ENCODE measurements around the gene SUGCT. TPM values are rescaled to one million over a fixed set of nuclear protein-coding genes. Genes with fewer than 3 reads are reported as not detected.

The SUGCT gene
- polyA plus RNA-seq, 1 of the 3 experiments (the other 2 are of a cell fraction), result 53.7 TPM

DNA sequence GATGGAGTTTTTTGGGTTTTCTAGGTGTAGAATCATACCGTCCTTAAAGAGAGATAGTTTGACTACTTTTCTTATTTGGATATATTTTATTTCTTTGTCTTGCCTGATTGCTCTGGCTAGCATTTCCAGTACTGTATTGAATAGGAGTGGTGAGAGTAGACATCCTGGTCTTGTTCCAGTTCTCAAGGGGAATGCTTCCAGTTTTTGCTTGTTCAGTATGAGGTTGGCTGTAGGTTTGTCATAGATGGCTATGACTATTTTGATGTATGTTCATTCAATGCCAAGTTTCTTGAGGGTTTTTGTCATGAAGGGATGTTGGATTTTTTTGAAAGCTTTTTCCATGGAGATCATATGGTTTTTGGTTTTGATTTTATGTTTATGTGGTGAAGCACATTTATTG, 676.9 kb downstream of the SUGCT start:
- no peak overlapping the region for H3K4me3 ChIP-seq (ENCODE audit: low read depth in 2 of 2, low read length in 1 of 2)
- peaks cover 16% of the 10 kb centered on the region; the same call in 1 of the 2 replicates for H3K9me3 ChIP-seq
- peaks cover 50% of the 10 kb centered on the region for H3F3A ChIP-seq (replicated peaks; ENCODE audit: insufficient read depth)
- no peak overlapping the region for H2AFZ ChIP-seq (ENCODE audit: low read depth)
- no peaks in the 10 kb centered on the region for H3K9me2 ChIP-seq
- peak overlapping the region in 1 of 2 experiments; percentile 99; a peak in 2 of 4 replicates for H3K27ac ChIP-seq (ENCODE audit: low read depth in 2 of 2, low read length in 1 of 2)
- TF ChIP-seq, protein P1, sequence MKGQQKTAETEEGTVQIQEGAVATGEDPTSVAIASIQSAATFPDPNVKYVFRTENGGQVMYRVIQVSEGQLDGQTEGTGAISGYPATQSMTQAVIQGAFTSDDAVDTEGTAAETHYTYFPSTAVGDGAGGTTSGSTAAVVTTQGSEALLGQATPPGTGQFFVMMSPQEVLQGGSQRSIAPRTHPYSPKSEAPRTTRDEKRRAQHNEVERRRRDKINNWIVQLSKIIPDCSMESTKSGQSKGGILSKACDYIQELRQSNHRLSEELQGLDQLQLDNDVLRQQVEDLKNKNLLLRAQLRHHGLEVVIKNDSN (IDR thresholded peaks at IDR 0.05; ENCODE audit: borderline replicate concordance, low read depth), result no peak
- TF ChIP-seq PBX3 (IDR thresholded peaks at IDR 0.05) (no peak), JUND (IDR thresholded peaks at IDR 0.05) (no peak), CHD2 (IDR thresholded peaks at IDR 0.05; ENCODE audit: low read length, partially characterized antibody) (no peak), EZH2phosphoT487 (IDR thresholded peaks at IDR 0.05; ENCODE audit: borderline replicate concordance, low read depth) (no peak), RCOR1 (IDR thresholded peaks at IDR 0.05; ENCODE audit: low read length) (no peak), TEAD4 (IDR thresholded peaks at IDR 0.05; ENCODE audit: borderline replicate concordance, insufficient read depth) (no peak), ELF1 (IDR thresholded peaks at IDR 0.05) (no peak), RXRA (IDR thresholded peaks at IDR 0.05; ENCODE audit: borderline replicate concordance, low read depth) (no peak), POLR2AphosphoS5 (IDR thresholded peaks at IDR 0.05; ENCODE audit: low read depth, low read length) (no peak), MXI1 (IDR thresholded peaks at IDR 0.05; ENCODE audit: low read depth, low read length) (no peak), NFIC (IDR thresholded peaks at IDR 0.05; ENCODE audit: borderline replicate concordance) (no peak), RFX5 (IDR thresholded peaks at IDR 0.05; ENCODE audit: low read length) (no peak)
- TF ChIP-seq, protein P2, sequence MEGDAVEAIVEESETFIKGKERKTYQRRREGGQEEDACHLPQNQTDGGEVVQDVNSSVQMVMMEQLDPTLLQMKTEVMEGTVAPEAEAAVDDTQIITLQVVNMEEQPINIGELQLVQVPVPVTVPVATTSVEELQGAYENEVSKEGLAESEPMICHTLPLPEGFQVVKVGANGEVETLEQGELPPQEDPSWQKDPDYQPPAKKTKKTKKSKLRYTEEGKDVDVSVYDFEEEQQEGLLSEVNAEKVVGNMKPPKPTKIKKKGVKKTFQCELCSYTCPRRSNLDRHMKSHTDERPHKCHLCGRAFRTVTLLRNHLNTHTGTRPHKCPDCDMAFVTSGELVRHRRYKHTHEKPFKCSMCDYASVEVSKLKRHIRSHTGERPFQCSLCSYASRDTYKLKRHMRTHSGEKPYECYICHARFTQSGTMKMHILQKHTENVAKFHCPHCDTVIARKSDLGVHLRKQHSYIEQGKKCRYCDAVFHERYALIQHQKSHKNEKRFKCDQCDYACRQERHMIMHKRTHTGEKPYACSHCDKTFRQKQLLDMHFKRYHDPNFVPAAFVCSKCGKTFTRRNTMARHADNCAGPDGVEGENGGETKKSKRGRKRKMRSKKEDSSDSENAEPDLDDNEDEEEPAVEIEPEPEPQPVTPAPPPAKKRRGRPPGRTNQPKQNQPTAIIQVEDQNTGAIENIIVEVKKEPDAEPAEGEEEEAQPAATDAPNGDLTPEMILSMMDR (IDR thresholded peaks at IDR 0.05), result no peak
- peaks cover 3 to 10% of the 10 kb centered on the region in 2 experiments for H3K36me3 ChIP-seq (replicated peaks in 1 of 2; ENCODE audit: control insufficient read depth in 1 of 2, insufficient read depth in 2 of 2, low read length in 1 of 2)
- peaks cover 75% of the 10 kb centered on the region for H3K79me2 ChIP-seq (ENCODE audit: insufficient read depth)
- no peak overlapping the region for H3K4me2 ChIP-seq
- H3K27me3 ChIP-seq (ENCODE audit: insufficient read depth), result no peaks in the 10 kb centered on the region
- H3K4me1 ChIP-seq (ENCODE audit: control insufficient read depth in 1 of 2, insufficient read depth in 2 of 2, low read depth in 1 of 2, low read length in 1 of 2), result peaks cover 0 to 20% of the 10 kb centered on the region in 2 experiments; a peak in 3 of 4 replicates
- ChIA-PET POLR2A (no interaction called here), CTCF (no interaction called here)
- WGBS (ENCODE audit: low lambda C conversion rate), result 85% methylated on average over 1 of the region's 1 CpG
- no peaks in the 10 kb centered on the region for H4K20me1 ChIP-seq (ENCODE audit: insufficient read depth)
- no peak for DNase-seq
- no peak overlapping the region for H3K9ac ChIP-seq

DNA sequence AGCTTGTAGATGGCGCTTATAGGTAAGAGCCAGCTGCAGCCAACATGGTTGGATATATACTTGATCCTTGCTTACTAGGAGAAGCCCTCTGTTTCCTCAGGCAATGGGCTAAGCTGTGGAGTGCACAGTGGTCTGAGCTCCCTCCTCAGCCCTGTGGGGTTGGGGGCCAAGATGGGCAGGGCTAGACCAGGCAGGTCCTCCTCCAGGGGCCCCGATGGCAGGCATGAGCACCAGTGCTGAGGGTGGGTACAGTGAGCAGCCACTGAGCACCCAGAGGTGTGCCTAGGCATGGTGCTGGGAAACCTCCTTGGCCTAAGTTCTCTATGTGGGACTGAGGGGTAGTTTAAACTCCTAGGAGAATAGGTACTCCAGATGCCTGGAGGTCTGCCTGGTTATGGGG, 680.2 kb downstream of the SUGCT start:
- peaks cover 19% of the 10 kb centered on the region for H3F3A ChIP-seq (replicated peaks; ENCODE audit: insufficient read depth)
- no peak overlapping the region for H3K4me2 ChIP-seq
- no peak for TF ChIP-seq FOXM1 (IDR thresholded peaks at IDR 0.05; ENCODE audit: low read depth)
- TF ChIP-seq MEF2A (IDR thresholded peaks at IDR 0.05; ENCODE audit: borderline replicate concordance, low read depth), result no peak
- ChIA-PET POLR2A (no interaction called here), CTCF (interaction anchor here (1.1 kb wide), 1 partner anchor 11 kb away, joined by 3 read pairs; no protein-coding TSS in a partner anchor)
- H2AFZ ChIP-seq (ENCODE audit: low read depth), result no peak overlapping the region
- WGBS (ENCODE audit: low lambda C conversion rate), result 93% methylated on average over 1 of the region's 2 CpGs
- peaks cover 92% of the 10 kb centered on the region for H3K79me2 ChIP-seq (ENCODE audit: insufficient read depth)
- H3K9ac ChIP-seq, result no peak overlapping the region
- H4K20me1 ChIP-seq (ENCODE audit: insufficient read depth), result no peaks in the 10 kb centered on the region
- peaks cover 16% of the 10 kb centered on the region; the same call in 1 of the 2 replicates for H3K9me3 ChIP-seq
- no peaks in the 10 kb centered on the region for H3K9me2 ChIP-seq
- peaks cover 3 to 19% of the 10 kb centered on the region in 2 experiments for H3K36me3 ChIP-seq (replicated peaks in 1 of 2; ENCODE audit: control insufficient read depth in 1 of 2, insufficient read depth in 2 of 2, low read length in 1 of 2)
- no peaks in the 10 kb centered on the region; a peak in 2 of 4 replicates for H3K4me1 ChIP-seq (ENCODE audit: control insufficient read depth in 1 of 2, insufficient read depth in 2 of 2, low read depth in 1 of 2, low read length in 1 of 2)
- DNase-seq, result no peak
- peak overlapping the region in 1 of 2 experiments; percentile 13; a peak in 1 of 4 replicates for H3K27ac ChIP-seq (ENCODE audit: low read depth in 2 of 2, low read length in 1 of 2)
- H3K27me3 ChIP-seq (ENCODE audit: insufficient read depth), result no peaks in the 10 kb centered on the region
- no peak overlapping the region for H3K4me3 ChIP-seq (ENCODE audit: low read depth in 2 of 2, low read length in 1 of 2)

Data from SK-N-SH (cell line).